Measurements from ENCODE around the gene LMF1. TPM values are rescaled to one million over a fixed set of nuclear protein-coding genes. Genes with fewer than 3 reads are reported as not detected.

LMF1 gene
- total and polyA plus RNA-seq, 12 donors = 5.1 to 15.4 (median 7.6) TPM

GRCh38 chr16:981695-982144, 10.9 kb upstream of the LMF1 start, which contains the start of gene SOX8:
Gene SOX8, plus strand, starts transcription at chr16:981770. Its CDS starts 153 bp downstream, at chr16:981923.
- DNase-seq = no peak
- TF ChIP-seq, protein P1, sequence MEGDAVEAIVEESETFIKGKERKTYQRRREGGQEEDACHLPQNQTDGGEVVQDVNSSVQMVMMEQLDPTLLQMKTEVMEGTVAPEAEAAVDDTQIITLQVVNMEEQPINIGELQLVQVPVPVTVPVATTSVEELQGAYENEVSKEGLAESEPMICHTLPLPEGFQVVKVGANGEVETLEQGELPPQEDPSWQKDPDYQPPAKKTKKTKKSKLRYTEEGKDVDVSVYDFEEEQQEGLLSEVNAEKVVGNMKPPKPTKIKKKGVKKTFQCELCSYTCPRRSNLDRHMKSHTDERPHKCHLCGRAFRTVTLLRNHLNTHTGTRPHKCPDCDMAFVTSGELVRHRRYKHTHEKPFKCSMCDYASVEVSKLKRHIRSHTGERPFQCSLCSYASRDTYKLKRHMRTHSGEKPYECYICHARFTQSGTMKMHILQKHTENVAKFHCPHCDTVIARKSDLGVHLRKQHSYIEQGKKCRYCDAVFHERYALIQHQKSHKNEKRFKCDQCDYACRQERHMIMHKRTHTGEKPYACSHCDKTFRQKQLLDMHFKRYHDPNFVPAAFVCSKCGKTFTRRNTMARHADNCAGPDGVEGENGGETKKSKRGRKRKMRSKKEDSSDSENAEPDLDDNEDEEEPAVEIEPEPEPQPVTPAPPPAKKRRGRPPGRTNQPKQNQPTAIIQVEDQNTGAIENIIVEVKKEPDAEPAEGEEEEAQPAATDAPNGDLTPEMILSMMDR (IDR thresholded peaks at IDR 0.05) = no peak
- H3K9me3 ChIP-seq = no peaks in the 10 kb centered on the region
- peaks cover 16 to 64% (median 42%) of the 10 kb centered on the region in 7 donors for H3K27me3 ChIP-seq
- 1% methylated on average over 44 to 80 of the region's 80 CpGs for WGBS, 2 donors
- H3K27ac ChIP-seq = peak within 1 kb of the TSS in 7 of 10 donors; percentile 33 to 69 (median 43)
- peaks cover 5 to 19% (median 14%) of the 10 kb centered on the region in 9 donors for H3K4me1 ChIP-seq
- ATAC-seq = no peak
- no peaks in the 10 kb centered on the region for H3K36me3 ChIP-seq
- peak within 1 kb of the TSS; percentile 28 to 65 (median 54) for H3K4me3 ChIP-seq
- intact Hi-C loops (cut with DNase I) = no loop called here

DNA sequence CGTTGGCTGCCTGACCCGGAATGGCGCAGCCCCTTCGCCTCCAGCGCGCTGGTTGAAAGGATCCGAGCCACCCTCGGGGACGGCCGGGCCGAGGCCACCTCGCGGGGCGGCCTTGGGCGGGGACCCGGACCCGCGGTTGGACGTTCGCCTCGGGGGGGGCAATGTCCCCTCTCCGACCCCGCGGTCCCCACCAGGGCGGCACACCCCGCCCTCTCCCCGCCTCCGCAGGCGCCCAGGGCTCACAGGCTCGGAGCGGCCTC, 9.7 kb upstream of the LMF1 start:
- Histone ChIP-seq H3K27me3 (peaks cover 16 to 62% (median 35%) of the 10 kb centered on the region in 7 donors), H3K27ac (peak overlapping the region in 7 of 10 donors; percentile 33 to 69 (median 43)), H3K9me3 (no peaks in the 10 kb centered on the region), H3K4me1 (peaks cover 5 to 19% (median 14%) of the 10 kb centered on the region in 9 donors), H3K36me3 (no peaks in the 10 kb centered on the region), H3K4me3 (peak overlapping the region; percentile 28 to 65 (median 54))
- no peak for DNase-seq
- WGBS, 2 donors = 1% methylated on average over 24 to 31 of the region's 31 CpGs
- intact Hi-C loops (cut with DNase I) = no loop called here
- TF ChIP-seq, protein P1 (IDR thresholded peaks at IDR 0.05) = no peak
- peak in 1 of 8 donors; percentile 6 for ATAC-seq

DNA sequence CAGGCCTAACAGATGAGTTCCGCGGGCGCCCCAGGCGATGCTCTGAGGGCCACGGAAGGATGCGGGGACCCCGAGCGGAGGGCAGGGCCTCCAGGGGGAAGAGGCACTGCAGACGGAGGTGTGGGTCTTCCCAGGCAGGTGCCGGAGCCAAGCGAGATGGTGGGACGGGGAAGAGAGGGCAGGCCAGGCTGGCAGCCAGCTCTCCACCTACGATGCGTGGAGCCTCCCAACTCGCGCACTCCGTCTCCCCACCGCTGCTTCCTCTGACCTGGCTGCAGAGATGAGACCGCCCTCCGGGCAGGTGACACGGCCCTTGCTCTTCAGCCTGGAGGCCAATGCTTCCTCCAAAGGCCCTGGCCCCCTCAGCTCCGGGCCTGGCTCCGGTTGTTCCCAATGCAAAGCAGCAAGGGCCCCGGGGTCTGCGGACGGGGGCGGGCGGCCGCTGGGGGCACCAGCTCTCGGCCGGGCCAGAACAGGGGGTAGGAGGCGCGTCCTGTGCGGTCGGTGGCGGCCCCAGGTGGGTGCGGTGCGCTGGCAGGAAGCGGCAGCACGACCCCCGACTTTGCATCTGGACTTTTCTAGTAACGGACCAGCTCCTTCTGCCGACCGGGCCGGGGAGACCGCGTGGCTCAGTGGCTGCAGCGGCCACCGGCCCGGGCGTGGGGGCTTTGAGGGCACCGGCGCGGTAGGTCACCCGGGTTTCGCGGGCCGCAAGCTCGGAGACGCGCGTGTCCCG, 9.2 kb upstream of the LMF1 start:
- TF ChIP-seq, protein P1 (IDR thresholded peaks at IDR 0.05) = no peak
- peaks cover 16 to 59% (median 35%) of the 10 kb centered on the region in 7 donors for H3K27me3 ChIP-seq
- intact Hi-C loops (cut with DNase I) = no loop called here

DNA sequence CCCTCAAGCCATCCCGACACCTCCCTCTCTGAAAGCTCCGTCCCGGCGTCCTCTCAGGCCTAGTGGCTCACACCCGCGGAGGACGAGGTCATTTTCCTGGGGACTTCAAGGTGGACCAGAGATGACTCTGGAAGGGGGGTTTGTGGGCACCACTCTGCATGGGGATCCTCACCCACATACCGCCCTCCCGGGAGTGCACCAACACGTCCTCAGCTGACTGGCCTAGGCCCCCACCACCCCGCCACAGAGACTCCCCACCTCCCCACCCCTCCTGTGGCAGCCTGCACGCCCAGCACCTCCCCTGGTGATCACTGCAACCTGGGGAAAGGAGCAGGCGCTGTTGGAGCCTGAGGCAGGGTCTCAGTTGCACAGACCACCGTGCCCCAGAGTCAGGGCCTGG, 8.4 kb upstream of the LMF1 start:
- peaks cover 16 to 53% (median 35%) of the 10 kb centered on the region in 7 donors for H3K27me3 ChIP-seq
- H3K4me3 ChIP-seq = no peak overlapping the region
- intact Hi-C loops (cut with DNase I) = no loop called here
- TF ChIP-seq, protein P1 (IDR thresholded peaks at IDR 0.05) = no peak
- H3K36me3 ChIP-seq = no peaks in the 10 kb centered on the region
- ATAC-seq = no peak
- H3K27ac ChIP-seq = no peak overlapping the region
- no peaks in the 10 kb centered on the region for H3K9me3 ChIP-seq
- peaks cover 8 to 25% (median 14%) of the 10 kb centered on the region in 9 donors for H3K4me1 ChIP-seq
- 87 to 92% methylated on average over 14 of the region's 14 CpGs for WGBS, 2 donors
- DNase-seq = no peak

More for the DNA sequence above, 9.2 kb upstream of the LMF1 start:
- H3K36me3 ChIP-seq = no peaks in the 10 kb centered on the region
- H3K4me1 ChIP-seq = peaks cover 6 to 19% (median 14%) of the 10 kb centered on the region in 9 donors
- ATAC-seq (no peak), DNase-seq (no peak)
- H3K4me3 ChIP-seq = peak overlapping the region; percentile 28 to 65 (median 54)
- WGBS, 2 donors = 18 to 30% methylated on average over 59 to 63 of the region's 63 CpGs
- peak overlapping the region in 7 of 10 donors; percentile 33 to 69 (median 43) for H3K27ac ChIP-seq
- no peaks in the 10 kb centered on the region for H3K9me3 ChIP-seq

Measured in heart right ventricle (tissue), 16 donors.